HepG2 (cell line): Measurements from ENCODE around the gene TAF1A.

Source experiments
- SUZ12 ChIP-seq: fragments of 150-350 bp; IDR thresholded peaks from 2 replicates; pipeline ENCODE4 v1.6.1; 2014; ENCODE audit warnings: low read depth, low read length
- ZFAT ChIP-seq: sonication (generic); formaldehyde crosslinking; conservative IDR thresholded peaks from 2 replicates; pipeline ENCODE4 v1.8.1; 2023; ENCODE audit warnings: missing genetic modification reagents, inconsistent platforms
- ZNF18 ChIP-seq: sonication (generic); formaldehyde crosslinking; IDR thresholded peaks from 2 replicates; pipeline ENCODE4 v1.8.0; 2022; ENCODE audit warnings: mild to moderate bottlenecking, missing genetic modification reagents; ENCODE audit not compliant: insufficient replicate concordance
- ZNF205 ChIP-seq: IDR thresholded peaks from 2 replicates; pipeline ENCODE4 v1.6.1; 2018; ENCODE audit warnings: missing biosample characterization, missing genetic modification reagents

GRCh38 chr1:222554177-222554576 is 35.6 kb downstream of the TAF1A start:
- TF ChIP-seq SUZ12 (no peak), ZNF18 (CRISPR knock-in tag) (no peak), ZNF205 (no peak), ZFAT (CRISPR knock-in tag) (no peak)
